OCI-LY7 (cell line): ENCODE data around the gene CALD1.

Experiments used
- CTCF ChIP-seq: fragments of 200-600 bp; sonication (generic); conservative IDR thresholded peaks from 2 replicates; pipeline ENCODE4 v1.5.1; 2014; ENCODE audit warnings: mild to moderate bottlenecking, antibody characterized with exemption, low read length, moderate library complexity, mixed read lengths
- EZH2phosphoT487 ChIP-seq: fragments of 200-600 bp; sonication (generic); IDR thresholded peaks from 2 replicates; pipeline ENCODE4 v1.6.1; 2018; ENCODE audit warnings: low read depth, borderline replicate concordance, mild to moderate bottlenecking, mixed run types, antibody characterized with exemption, low read length, moderate library complexity, mixed read lengths

- TF ChIP-seq CTCF (no peak), EZH2phosphoT487 (no peak)
Observed at GRCh38 chr7:134910214-134910890, 130.9 kb downstream of the CALD1 start.
